DOHH2 (cell line): ENCODE results near the gene OGFOD2.

Experiments
- H3F3A ChIP-seq: fragments of 200-600 bp; sonication (generic), shearing (Covaris generic); 2 replicates; pipeline ENCODE4 v1.6.0; 2016; ENCODE audit warnings: antibody characterized with exemption, mild to moderate bottlenecking; ENCODE audit not compliant: control insufficient read depth, insufficient read depth
- H3K27ac ChIP-seq: fragments of 200-600 bp; sonication (generic); 2 replicates; pipeline ENCODE4 v1.5.1; 2014; ENCODE audit warnings: low read depth, mild to moderate bottlenecking, low read length, moderate library complexity
- H3K27me3 ChIP-seq: fragments of 200-600 bp; sonication (generic); 2 replicates; pipeline ENCODE4 v1.6.1; 2014; ENCODE audit warnings: mild to moderate bottlenecking, low read length, mixed read lengths; ENCODE audit not compliant: control insufficient read depth
- H3K36me3 ChIP-seq: fragments of 200-600 bp; sonication (generic); 2 replicates; pipeline ENCODE4 v1.6.1; 2014; ENCODE audit warnings: mild to moderate bottlenecking, low read length, moderate library complexity, mixed read lengths; ENCODE audit not compliant: control insufficient read depth
- H3K4me1 ChIP-seq: fragments of 200-600 bp; sonication (generic); 2 replicates; pipeline ENCODE4 v1.6.1; 2014; ENCODE audit warnings: mild to moderate bottlenecking, low read length, mixed read lengths; ENCODE audit not compliant: control insufficient read depth
- H3K4me2 ChIP-seq: fragments of 200-600 bp; sonication (generic); 2 replicates; pipeline ENCODE4 v1.6.0; 2014; ENCODE audit warnings: mild to moderate bottlenecking, low read length, moderate library complexity
- H3K4me3 ChIP-seq: fragments of 200-600 bp; sonication (generic); 2 replicates; pipeline ENCODE4 v1.5.1; 2014; ENCODE audit warnings: mild to moderate bottlenecking, low read length, mixed read lengths
- H3K79me2 ChIP-seq: fragments of 200-600 bp; sonication (generic); 2 replicates; pipeline ENCODE4 v1.6.1; 2014; ENCODE audit warnings: mild to moderate bottlenecking, low read length, mixed read lengths; ENCODE audit not compliant: control insufficient read depth
- H3K9me2 ChIP-seq: fragments of 200-600 bp; sonication (generic); replicated peaks from 2 replicates; pipeline ENCODE4 v1.6.1; 2014; ENCODE audit warnings: mild to moderate bottlenecking, low read length, mixed read lengths; ENCODE audit not compliant: control insufficient read depth
- H3K9me3 ChIP-seq: fragments of 200-600 bp; sonication (generic); 2 replicates; pipeline ENCODE4 v1.6.1; 2014; ENCODE audit warnings: antibody characterized with exemption, low read length, mixed read lengths; ENCODE audit not compliant: control insufficient read depth, insufficient read depth
- H4K20me1 ChIP-seq: fragments of 200-600 bp; sonication (generic); 2 replicates; pipeline ENCODE4 v1.6.0; 2014; ENCODE audit warnings: low read depth, mild to moderate bottlenecking, antibody characterized with exemption, low read length, moderate library complexity; ENCODE audit not compliant: control insufficient read depth, insufficient read depth
- CTCF ChIP-seq: fragments of 200-600 bp; sonication (generic); IDR thresholded peaks from one replicate; pipeline ENCODE4 v1.5.1; 2014; ENCODE audit warnings: antibody characterized with exemption, mild to moderate bottlenecking, low read depth, low read length; ENCODE audit not compliant: poor library complexity, severe bottlenecking
- EZH2phosphoT487 ChIP-seq: fragments of 200-600 bp; sonication (generic); IDR thresholded peaks from 2 replicates; pipeline ENCODE4 v1.6.1; 2017; ENCODE audit warnings: borderline replicate concordance, mild to moderate bottlenecking, antibody characterized with exemption, low read length, moderate library complexity, mixed read lengths

Gene OGFOD2

GRCh38 chr12:123005081-123005626 is 30.1 kb downstream of the OGFOD2 start:
- H3K4me3 ChIP-seq: no peak overlapping the region
- H3K9me2 ChIP-seq: no peaks in the 10 kb centered on the region
- H3F3A ChIP-seq: no peaks in the 10 kb centered on the region
- H3K9me3 ChIP-seq: no peaks in the 10 kb centered on the region
- no peak for TF ChIP-seq EZH2phosphoT487
- TF ChIP-seq CTCF: no peak
- no peak overlapping the region for H3K4me2 ChIP-seq
- no peaks in the 10 kb centered on the region for H3K27me3 ChIP-seq
- no peaks in the 10 kb centered on the region for H3K79me2 ChIP-seq
- no peaks in the 10 kb centered on the region for H4K20me1 ChIP-seq
- H3K4me1 ChIP-seq: no peaks in the 10 kb centered on the region
- no peak overlapping the region for H3K27ac ChIP-seq
- no peaks in the 10 kb centered on the region for H3K36me3 ChIP-seq

GRCh38 chr12:123006977-123007376 is 31.9 kb downstream of the OGFOD2 start:
- Histone ChIP-seq H3K79me2 (no peaks in the 10 kb centered on the region), H3K4me3 (no peak overlapping the region), H3K27me3 (no peaks in the 10 kb centered on the region), H3K27ac (no peak overlapping the region), H3K9me3 (no peaks in the 10 kb centered on the region), H3K36me3 (no peaks in the 10 kb centered on the region), H4K20me1 (no peaks in the 10 kb centered on the region), H3F3A (no peaks in the 10 kb centered on the region), H3K4me2 (no peak overlapping the region), H3K4me1 (no peaks in the 10 kb centered on the region), H3K9me2 (no peaks in the 10 kb centered on the region)
- TF ChIP-seq CTCF (no peak), EZH2phosphoT487 (no peak)

- no peaks in the 10 kb centered on the region for H3K4me1 ChIP-seq
- no peaks in the 10 kb centered on the region for H3K9me3 ChIP-seq
- TF ChIP-seq CTCF (no peak), EZH2phosphoT487 (no peak)
- no peaks in the 10 kb centered on the region for H3F3A ChIP-seq
- no peaks in the 10 kb centered on the region for H3K79me2 ChIP-seq
- H3K36me3 ChIP-seq: no peaks in the 10 kb centered on the region
- no peak overlapping the region for H3K4me2 ChIP-seq
- no peak overlapping the region for H3K27ac ChIP-seq
- no peak overlapping the region for H3K4me3 ChIP-seq
- peaks cover 7% of the 10 kb centered on the region; the same call in 1 of the 2 replicates for H3K27me3 ChIP-seq
- no peaks in the 10 kb centered on the region for H3K9me2 ChIP-seq
- H4K20me1 ChIP-seq: no peaks in the 10 kb centered on the region
These were observed 35.1 kb downstream of the OGFOD2 start for GRCh38 chr12:123010110-123010509.

GRCh38 chr12:123010681-123011080 is 35.6 kb downstream of the OGFOD2 start:
- H3K9me3 ChIP-seq: no peaks in the 10 kb centered on the region
- no peaks in the 10 kb centered on the region for H3K4me1 ChIP-seq
- H3K27ac ChIP-seq: no peak overlapping the region
- H3K9me2 ChIP-seq: no peaks in the 10 kb centered on the region
- no peak overlapping the region for H3K4me3 ChIP-seq
- H3K27me3 ChIP-seq: peaks cover 7% of the 10 kb centered on the region; the same call in 1 of the 2 replicates
- H3K4me2 ChIP-seq: no peak overlapping the region
- H3K36me3 ChIP-seq: no peaks in the 10 kb centered on the region
- TF ChIP-seq CTCF (no peak), EZH2phosphoT487 (no peak)
- H4K20me1 ChIP-seq: no peaks in the 10 kb centered on the region
- no peaks in the 10 kb centered on the region for H3K79me2 ChIP-seq
- no peaks in the 10 kb centered on the region for H3F3A ChIP-seq
